AG04449 (cell line): Measurements from ENCODE around the gene C16orf74.

Experiments
- CTCF ChIA-PET: fragments of 350-600 bp; formaldehyde crosslinking; extraction: SDS; loops from one replicate; lab custom pipeline; 2021; ENCODE audit warnings: antibody characterized with exemption; lab: Yijun Ruan, JAX
- POLR2A ChIA-PET: fragments of 400-600, 350-600 bp; formaldehyde crosslinking; extraction: SDS; loops from one replicate; lab custom pipeline; 2020; ENCODE audit warnings: antibody characterized with exemption, inconsistent platforms; lab: Yijun Ruan, JAX
- DNase-seq: peaks from one replicate; pipeline ENCODE4 v3.0.0-alpha.2; 2010; ENCODE audit warnings: low read depth, low spot score
- H3K4me3 ChIP-seq: 2 replicates; pipeline ENCODE4 v1.5.1; 2011; ENCODE audit warnings: low read depth, mild to moderate bottlenecking, control low read depth, low read length
- CTCF ChIP-seq: IDR thresholded peaks from one replicate; pipeline ENCODE4 v1.5.1; 2011; ENCODE audit warnings: mild to moderate bottlenecking, moderate library complexity, low read length, control low read depth, inconsistent platforms; ENCODE audit not compliant: insufficient read depth; ENCODE audit errors: missing control alignments

The C16orf74 gene

DNA sequence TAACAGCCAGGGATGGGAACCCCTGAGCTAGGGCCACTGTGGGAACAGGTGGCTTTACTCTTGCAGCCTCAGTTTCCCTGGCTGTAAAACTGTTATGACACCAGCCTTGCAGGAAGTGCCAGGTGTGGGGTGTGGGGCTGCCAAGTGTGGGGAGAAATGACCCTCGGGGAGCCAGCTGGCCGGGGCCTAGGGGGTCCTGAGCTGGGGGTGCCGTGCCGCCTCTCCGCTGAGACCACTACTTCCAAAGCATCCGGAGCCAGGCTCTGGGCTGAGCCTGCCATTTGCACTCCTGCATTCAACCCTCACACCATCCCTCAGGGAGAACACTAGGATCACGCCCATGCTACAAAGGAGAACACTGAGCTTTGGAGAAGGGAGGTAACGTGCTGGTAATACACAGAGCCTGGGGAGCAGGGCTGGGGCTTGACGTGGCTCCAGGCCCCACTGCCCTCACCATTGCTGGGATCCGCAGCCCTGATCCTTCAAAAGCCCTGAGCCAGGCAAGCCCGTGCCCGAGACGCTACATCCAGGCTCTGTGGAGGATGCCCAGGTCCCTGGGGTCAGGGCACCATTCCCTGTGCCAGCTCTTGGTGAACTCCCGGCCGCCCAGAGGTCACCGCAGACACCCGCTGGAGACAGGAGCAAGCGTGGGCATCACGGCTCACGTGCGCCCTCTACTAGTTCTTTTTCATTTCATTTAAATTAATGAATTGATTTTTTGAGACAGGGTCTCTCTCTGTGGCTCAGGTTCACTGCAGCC lies 33.3 kb downstream of the C16orf74 start:
- no peak overlapping the region for H3K4me3 ChIP-seq
- POLR2A ChIA-PET = no interaction called here
- CTCF ChIA-PET = interaction anchor here (0.5 to 10.3 kb wide), 42 partner anchors 8 to 603 kb away, joined by 3 to 220 read pairs (median 5); partner anchors contain the start of genes C16orf74 and GINS2
- peak; percentile 48 for TF ChIP-seq CTCF
- no peak for DNase-seq

GRCh38 chr16:85716680-85717038 lies 34.2 kb downstream of the C16orf74 start:
- ChIA-PET POLR2A (no interaction called here), CTCF (interaction anchor here (1.0 to 10.3 kb wide), 31 partner anchors 8 to 602 kb away, joined by 3 to 220 read pairs (median 6); partner anchors contain the start of genes C16orf74 and GINS2)
- H3K4me3 ChIP-seq = no peak overlapping the region
- no peak for TF ChIP-seq CTCF
- no peak for DNase-seq

GRCh38 chr16:85716022-85716679 lies 34.7 kb downstream of the C16orf74 start:
- H3K4me3 ChIP-seq = no peak overlapping the region
- no peak for DNase-seq
- CTCF ChIA-PET = interaction anchor here (0.8 to 10.3 kb wide), 36 partner anchors 7 to 601 kb away, joined by 3 to 220 read pairs (median 5); partner anchors contain the start of genes C16orf74 and GINS2
- TF ChIP-seq CTCF = no peak
- POLR2A ChIA-PET = no interaction called here

GRCh38 chr16:85715169-85716021 lies 35.5 kb downstream of the C16orf74 start:
- TF ChIP-seq CTCF = no peak
- ChIA-PET CTCF (interaction anchor here (0.8 to 10.3 kb wide), 22 partner anchors 8 to 601 kb away, joined by 3 to 220 read pairs (median 5); no protein-coding TSS in a partner anchor), POLR2A (no interaction called here)
- no peak overlapping the region for H3K4me3 ChIP-seq
- DNase-seq = no peak

GRCh38 chr16:85712801-85713200 lies 38.1 kb downstream of the C16orf74 start:
- POLR2A ChIA-PET = no interaction called here
- no peak for TF ChIP-seq CTCF
- no peak for DNase-seq
- no peak overlapping the region for H3K4me3 ChIP-seq
- CTCF ChIA-PET = interaction anchor here (1.0 to 10.3 kb wide), 3 partner anchors 9 to 34 kb away, joined by 3 to 220 read pairs (median 4); no protein-coding TSS in a partner anchor
